Mucosa of descending colon (tissue), 3 donors: ENCODE data around the gene MERTK. TPM values are rescaled to one million over a fixed set of nuclear protein-coding genes. Genes with fewer than 3 reads are reported as not detected.

Source experiments
- ATAC-seq: fragments of 200-7000 bp; cut with Tn5 transposase; one replicate; pipeline ENCODE4 v1.9.1; 2020; ENCODE audit warnings: mild to moderate bottlenecking, moderate library complexity
- DNase-seq, 3 donors: peaks; one replicate each; pipeline ENCODE4 v3.0.0-alpha.2; 2020
- H3K36me3 ChIP-seq: fragments of 200-600 bp; one replicate; pipeline ENCODE4 v1.8.0; 2021; ENCODE audit warnings: low read depth, mild to moderate bottlenecking
- H3K4me1 ChIP-seq: fragments of 200-600 bp; one replicate; pipeline ENCODE4 v1.8.0; 2021; ENCODE audit warnings: low read depth, mild to moderate bottlenecking
- H3K4me3 ChIP-seq: fragments of 200-600 bp; one replicate; pipeline ENCODE4 v1.8.0; 2021; ENCODE audit warnings: mild to moderate bottlenecking
- H3K9me3 ChIP-seq: fragments of 200-600 bp; one replicate; pipeline ENCODE4 v1.8.0; 2021; ENCODE audit warnings: mild to moderate bottlenecking
- CTCF ChIP-seq: fragments of 200-600 bp; IDR thresholded peaks from one replicate; pipeline ENCODE4 v1.8.0; 2022; ENCODE audit warnings: antibody characterized with exemption, mild to moderate bottlenecking
- intact Hi-C, 2 donors: fragments of 100-400 bp; cut with DNase I in 1 of 2; cut with micrococcal nuclease in 1 of 2; formaldehyde crosslinking; loops; one replicate each; pipeline versions ENCODE4 v1.11.0 to v1.11.1; 2022; cut with DNase I, micrococcal nuclease
- total RNA-seq, 3 donors: library from RNA; stranded (reverse); fragmentation: NEBNext Ultra II Directional in 2 of 3; extraction: Animal tissue kit (Norgen Biotek cat#: 25700) in 2 of 3; gene quantifications; one replicate each; pipeline versions ENCODE4 v1.2.1 to v1.2.4, GENCODE V29; 2021 to 2023
- donor health status: DM: no; HTN: no; CAD: no; lungs with moderate emphysema.
- donor health status: DM: no; HTN: no; CAD: no.
- donor health status: DM: no; HTN: yes; CAD: no.

The MERTK gene
- total RNA-seq, 3 donors from 2014 or later: 9.3 to 17.2 (median 13.7) TPM

GRCh38 chr2:111936881-111937280 lies 38.5 kb downstream of the MERTK start:
- intact Hi-C loops: no loop called here
- no peak for DNase-seq

GRCh38 chr2:111938392-111938791 lies 40.0 kb downstream of the MERTK start:
- ATAC-seq: no peak
- intact Hi-C loops: no loop called here
- H3K4me1 ChIP-seq: no peaks in the 10 kb centered on the region
- H3K4me3 ChIP-seq: no peak overlapping the region
- H3K9me3 ChIP-seq: no peaks in the 10 kb centered on the region
- TF ChIP-seq CTCF: no peak
- DNase-seq: no peak
- H3K36me3 ChIP-seq: no peaks in the 10 kb centered on the region

More at GRCh38 chr2:111936881-111937280, 38.5 kb downstream of the MERTK start:
- no peak for TF ChIP-seq CTCF
- no peak for ATAC-seq
- Histone ChIP-seq H3K36me3 (no peaks in the 10 kb centered on the region), H3K4me1 (no peaks in the 10 kb centered on the region), H3K4me3 (no peak overlapping the region), H3K9me3 (no peaks in the 10 kb centered on the region)

GRCh38 chr2:111940333-111941196 lies 42.2 kb downstream of the MERTK start:
- Histone ChIP-seq H3K9me3 (no peaks in the 10 kb centered on the region), H3K4me1 (peaks cover 7% of the 10 kb centered on the region), H3K4me3 (no peak overlapping the region), H3K36me3 (no peaks in the 10 kb centered on the region)
- TF ChIP-seq CTCF: no peak
- intact Hi-C loops: no loop called here
- ATAC-seq: no peak
- DNase-seq: no peak

GRCh38 chr2:111941531-111941930 lies 43.1 kb downstream of the MERTK start:
- H3K4me3 ChIP-seq: no peak overlapping the region
- no peaks in the 10 kb centered on the region for H3K9me3 ChIP-seq
- no peak for DNase-seq
- no peak for TF ChIP-seq CTCF
- H3K4me1 ChIP-seq: peaks cover 16% of the 10 kb centered on the region
- intact Hi-C loops: no loop called here
- ATAC-seq: no peak
- no peaks in the 10 kb centered on the region for H3K36me3 ChIP-seq

- Histone ChIP-seq H3K36me3 (no peaks in the 10 kb centered on the region), H3K9me3 (no peaks in the 10 kb centered on the region), H3K4me3 (no peak overlapping the region), H3K4me1 (peaks cover 24% of the 10 kb centered on the region)
- no peak for TF ChIP-seq CTCF
- intact Hi-C loops: no loop called here
- ATAC-seq (no peak), DNase-seq (no peak)
These were observed 46.3 kb downstream of the MERTK start for GRCh38 chr2:111944531-111945210.
